HG03558 (cell line): ENCODE measurements around the gene BARHL2.

ENCODE experiments used
- ATAC-seq: cut with Tn5 transposase; IDR thresholded peaks from one replicate; pipeline ENCODE4 v1.9.1; 2021; ENCODE audit warnings: moderate number of reproducible peaks; ENCODE audit not compliant: unreplicated experiment; ENCODE audit errors: extremely low read depth

The BARHL2 gene

GRCh38 chr1:90716552-90717355 lies at the start of gene BARHL2:
Gene BARHL2, minus strand, starts transcription at chr1:90717302. Its CDS starts 107 bp downstream, at chr1:90717195.
- no peak for ATAC-seq

- ATAC-seq, result no peak
These were observed 46.8 kb upstream of the BARHL2 start for GRCh38 chr1:90763930-90764329.

- no peak for ATAC-seq
These were observed 46.4 kb upstream of the BARHL2 start for GRCh38 chr1:90763506-90763905.

- no peak for ATAC-seq
These were observed 44.9 kb upstream of the BARHL2 start for GRCh38 chr1:90761781-90762589.

GRCh38 chr1:90761156-90761555 lies 44.1 kb upstream of the BARHL2 start:
- no peak for ATAC-seq

- no peak for ATAC-seq
These were observed 36.5 kb upstream of the BARHL2 start for GRCh38 chr1:90753556-90753955.

GRCh38 chr1:90748668-90749067 lies 31.6 kb upstream of the BARHL2 start:
- no peak for ATAC-seq

GRCh38 chr1:90746857-90747256 lies 29.8 kb upstream of the BARHL2 start:
- no peak for ATAC-seq

- no peak for ATAC-seq
These were observed 28.9 kb upstream of the BARHL2 start for GRCh38 chr1:90745972-90746371.

- ATAC-seq, result no peak
These were observed 15.0 kb upstream of the BARHL2 start for GRCh38 chr1:90732136-90732535.

- no peak for ATAC-seq
These were observed 14.4 kb upstream of the BARHL2 start for GRCh38 chr1:90731382-90732050.

- no peak for ATAC-seq
These were observed 13.3 kb upstream of the BARHL2 start for GRCh38 chr1:90730243-90731022.

- no peak for ATAC-seq
These were observed 12.6 kb upstream of the BARHL2 start for GRCh38 chr1:90729504-90730242.

- ATAC-seq, result no peak
These were observed 11.6 kb upstream of the BARHL2 start for GRCh38 chr1:90728502-90729287.

- ATAC-seq, result no peak
These were observed 10.9 kb upstream of the BARHL2 start for GRCh38 chr1:90727917-90728501.

- ATAC-seq, result no peak
These were observed 9.9 kb upstream of the BARHL2 start for GRCh38 chr1:90726986-90727480.

GRCh38 chr1:90726425-90726985 lies 9.4 kb upstream of the BARHL2 start:
- no peak for ATAC-seq
